Lower leg skin (tissue), 4 donors: ENCODE results near the gene PTPRB. TPM values are rescaled to one million over a fixed set of nuclear protein-coding genes. Genes with fewer than 3 reads are reported as not detected.

Experiments
- DNase-seq, 2 donors: peaks; one replicate each; pipeline ENCODE4 v3.0.0-alpha.2; 2019; ENCODE audit warnings: low spot score in 2 of 2
- H3K4me3 ChIP-seq: fragments of 200-600 bp; sonication (generic); 2 replicates; pipeline ENCODE4 v1.5.1; 2017; ENCODE audit warnings: mild to moderate bottlenecking, low read depth; ENCODE audit not compliant: poor library complexity, severe bottlenecking
- POLR2A ChIP-seq, 2 donors: fragments of 450-650 bp; IDR thresholded peaks; one replicate each; pipeline ENCODE4 v1.6.1; 2016 to 2017; ENCODE audit warnings: antibody characterized with exemption in 2 of 2, mild to moderate bottlenecking in 1 of 2, moderate library complexity in 1 of 2
- WGBS, 2 donors: methylation state at CpG; one replicate each; pipeline ENCODE4 v1.1.5; 2018; 5-methylcytosine and 5-hydroxymethylcytosine counted together
- intact Hi-C: fragments of 100-400 bp; cut with DNase I; formaldehyde crosslinking; loops from one replicate; pipeline ENCODE4 v1.15.0; 2023; ENCODE audit warnings: low total_unique reads
- total RNA-seq, 4 donors: library from RNA; depleted of rRNA; stranded (reverse); fragments of >200 nt; gene quantifications; one replicate each; pipeline ENCODE4 v1.1.0, GENCODE V29; 2016
- TF ChIP-seq, protein P1 (sequence below), 3 donors: fragments of 450-650 bp; IDR thresholded peaks; one replicate each; pipeline ENCODE4 v1.5.1; 2016; ENCODE audit warnings: antibody characterized with exemption in 3 of 3, mild to moderate bottlenecking in 3 of 3, moderate library complexity in 2 of 3

The PTPRB gene
- total RNA-seq, 4 donors from 2014 or later, result 2.9 to 12.1 (median 6.1) TPM

DNA sequence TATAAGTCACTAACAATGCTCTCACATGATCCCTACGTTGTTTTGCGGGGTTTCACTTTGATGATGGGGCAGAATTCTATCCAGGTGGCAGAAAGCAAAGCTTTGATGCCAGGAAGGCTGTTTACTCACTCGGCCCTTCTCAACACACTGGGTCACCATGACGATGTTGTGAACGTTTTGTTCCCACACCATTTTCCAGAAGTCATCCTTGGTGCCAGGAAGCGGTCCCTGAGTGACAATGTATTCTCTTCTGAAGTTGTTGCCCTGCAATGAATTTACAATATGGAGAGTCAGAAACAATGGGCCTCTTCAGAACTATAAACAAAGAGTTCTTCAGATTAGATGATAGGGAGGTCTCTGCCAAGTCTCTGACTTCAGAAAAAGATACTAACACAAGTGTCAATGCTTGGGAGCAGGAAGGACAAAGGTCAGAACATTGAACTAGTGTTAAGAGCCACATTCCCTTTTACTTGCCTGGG is 101.3 kb downstream of the PTPRB start:
- intact Hi-C loops, result no loop called here
- TF ChIP-seq, protein P1, sequence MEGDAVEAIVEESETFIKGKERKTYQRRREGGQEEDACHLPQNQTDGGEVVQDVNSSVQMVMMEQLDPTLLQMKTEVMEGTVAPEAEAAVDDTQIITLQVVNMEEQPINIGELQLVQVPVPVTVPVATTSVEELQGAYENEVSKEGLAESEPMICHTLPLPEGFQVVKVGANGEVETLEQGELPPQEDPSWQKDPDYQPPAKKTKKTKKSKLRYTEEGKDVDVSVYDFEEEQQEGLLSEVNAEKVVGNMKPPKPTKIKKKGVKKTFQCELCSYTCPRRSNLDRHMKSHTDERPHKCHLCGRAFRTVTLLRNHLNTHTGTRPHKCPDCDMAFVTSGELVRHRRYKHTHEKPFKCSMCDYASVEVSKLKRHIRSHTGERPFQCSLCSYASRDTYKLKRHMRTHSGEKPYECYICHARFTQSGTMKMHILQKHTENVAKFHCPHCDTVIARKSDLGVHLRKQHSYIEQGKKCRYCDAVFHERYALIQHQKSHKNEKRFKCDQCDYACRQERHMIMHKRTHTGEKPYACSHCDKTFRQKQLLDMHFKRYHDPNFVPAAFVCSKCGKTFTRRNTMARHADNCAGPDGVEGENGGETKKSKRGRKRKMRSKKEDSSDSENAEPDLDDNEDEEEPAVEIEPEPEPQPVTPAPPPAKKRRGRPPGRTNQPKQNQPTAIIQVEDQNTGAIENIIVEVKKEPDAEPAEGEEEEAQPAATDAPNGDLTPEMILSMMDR (IDR thresholded peaks at IDR 0.05), result no peak
- TF ChIP-seq POLR2A (IDR thresholded peaks at IDR 0.05), result no peak
- 65% methylated on average over 6 of the region's 6 CpGs for WGBS, 2 donors
- no peak for DNase-seq
- H3K4me3 ChIP-seq, result no peak overlapping the region

DNA sequence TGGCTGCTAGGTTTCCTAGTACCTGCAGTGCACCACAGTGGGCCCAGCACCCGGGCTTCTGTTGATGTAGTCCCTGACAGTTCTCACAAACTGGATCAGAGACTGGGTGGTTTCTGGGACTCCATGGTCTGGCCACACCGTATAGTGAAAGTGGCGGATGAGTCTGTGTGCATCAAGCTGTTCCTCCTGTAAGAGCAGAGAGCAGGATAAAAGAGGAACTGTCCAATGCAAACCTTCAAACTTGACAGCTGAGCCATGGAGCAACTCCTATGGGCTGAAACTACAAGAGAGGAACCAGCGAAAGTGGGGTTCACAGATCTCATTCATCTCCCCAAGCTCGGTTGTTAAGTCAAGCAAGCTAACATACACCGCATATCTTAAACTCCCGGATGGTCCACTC is 102.8 kb downstream of the PTPRB start:
- 85 to 96% methylated on average over 7 of the region's 7 CpGs for WGBS, 2 donors
- intact Hi-C loops, result no loop called here
- TF ChIP-seq, protein P1 (IDR thresholded peaks at IDR 0.05), result no peak
- no peak for TF ChIP-seq POLR2A (IDR thresholded peaks at IDR 0.05)
- DNase-seq, result no peak
- H3K4me3 ChIP-seq, result no peak overlapping the region

DNA sequence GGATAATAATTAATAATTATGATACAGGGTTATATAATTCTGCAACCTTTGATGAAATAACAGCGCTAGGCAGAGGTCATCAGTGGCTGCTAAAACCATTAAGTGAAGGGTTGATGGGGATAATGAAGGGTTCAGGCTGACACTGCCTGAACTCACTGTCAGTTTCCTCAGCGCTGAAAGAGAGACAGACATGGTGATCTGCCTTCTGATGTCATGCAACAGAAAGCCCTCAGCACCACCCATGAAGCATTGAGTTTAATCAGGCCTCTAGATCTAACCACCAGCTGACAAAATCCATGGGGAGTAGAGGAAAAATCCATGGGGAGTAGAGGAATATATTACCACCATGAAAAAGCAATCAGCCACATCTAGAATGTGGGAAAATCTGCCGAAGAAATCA is 107.6 kb downstream of the PTPRB start:
- WGBS, 2 donors, result 87 to 94% methylated on average over 3 of the region's 3 CpGs
- intact Hi-C loops, result no loop called here

DNA sequence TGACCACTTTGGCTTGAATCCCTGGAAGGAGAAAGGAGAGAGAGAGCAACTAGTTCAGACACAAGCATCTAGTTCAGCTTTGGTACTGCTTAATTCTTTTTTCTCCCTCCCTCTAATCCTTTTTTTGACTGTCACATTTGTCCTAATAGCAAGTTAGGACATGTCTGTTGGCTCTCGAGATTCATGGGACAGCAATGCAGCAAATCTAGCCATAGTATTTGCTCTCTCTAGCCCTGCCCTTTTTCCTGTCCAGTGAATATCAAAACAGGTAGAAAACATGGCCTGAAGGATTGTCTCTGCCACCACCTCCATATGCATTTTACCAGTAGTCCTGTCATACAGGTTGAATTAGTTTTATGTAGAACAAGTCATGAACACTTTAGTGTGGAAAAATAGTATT is 116.4 kb downstream of the PTPRB start:
- TF ChIP-seq POLR2A (IDR thresholded peaks at IDR 0.05), result no peak
- TF ChIP-seq, protein P1 (IDR thresholded peaks at IDR 0.05), result no peak
- DNase-seq, result no peak
- H3K4me3 ChIP-seq, result no peak overlapping the region
- intact Hi-C loops, result no loop called here
- 45 to 56% methylated on average over 1 of the region's 1 CpG for WGBS, 2 donors

More for the DNA sequence above, 107.6 kb downstream of the PTPRB start:
- DNase-seq, result no peak
- TF ChIP-seq POLR2A (IDR thresholded peaks at IDR 0.05), result no peak
- TF ChIP-seq, protein P1 (IDR thresholded peaks at IDR 0.05), result no peak
- H3K4me3 ChIP-seq, result no peak overlapping the region

DNA sequence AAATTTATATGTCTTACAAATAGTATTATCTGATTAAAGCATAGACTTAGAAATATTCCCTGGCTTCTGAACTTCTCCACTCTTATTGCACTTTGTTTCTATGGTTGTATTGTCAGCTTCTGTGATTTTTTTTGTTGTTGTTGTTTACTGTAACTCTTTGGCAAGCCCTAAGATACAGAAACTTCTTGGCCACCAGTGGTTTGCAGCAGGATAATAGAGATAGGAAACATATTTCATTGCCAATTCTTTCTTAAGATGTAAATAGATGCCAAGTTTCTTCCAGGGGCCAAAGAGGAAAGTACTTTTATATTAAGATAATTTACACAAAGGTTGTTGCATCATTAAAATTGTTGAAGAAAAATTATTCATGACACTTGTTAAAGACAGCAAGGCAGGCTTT is 123.8 kb downstream of the PTPRB start:
- intact Hi-C loops, result no loop called here
- DNase-seq, result no peak
- H3K4me3 ChIP-seq, result no peak overlapping the region
- TF ChIP-seq, protein P1 (IDR thresholded peaks at IDR 0.05), result no peak
- TF ChIP-seq POLR2A (IDR thresholded peaks at IDR 0.05), result no peak

DNA sequence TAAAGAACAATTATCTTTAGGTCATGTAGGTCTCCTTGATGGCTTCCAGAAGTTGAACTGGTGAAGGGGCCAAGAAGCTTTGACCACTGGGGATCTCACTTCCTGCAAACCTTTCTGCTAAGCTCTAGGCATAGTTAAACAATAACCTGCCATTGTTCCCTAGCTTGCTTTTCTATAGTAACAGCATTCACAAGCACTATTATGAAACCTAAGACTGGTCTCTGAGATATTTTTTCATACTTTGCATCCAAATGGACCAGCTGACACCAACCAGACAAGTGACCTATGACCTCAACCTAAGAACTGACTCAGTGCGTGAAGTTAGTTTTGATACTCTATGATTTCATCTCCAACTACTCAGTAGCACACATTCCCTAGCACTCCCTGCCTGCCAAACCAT is 129.1 kb downstream of the PTPRB start:
- 92 to 100% methylated on average over 1 of the region's 1 CpG for WGBS, 2 donors
- intact Hi-C loops, result no loop called here
- TF ChIP-seq, protein P1 (IDR thresholded peaks at IDR 0.05), result no peak
- TF ChIP-seq POLR2A (IDR thresholded peaks at IDR 0.05), result no peak
- H3K4me3 ChIP-seq, result no peak overlapping the region
- no peak for DNase-seq
